Measurements from ENCODE around the gene CILP.
"Not testable (repeated sequence)": the region's sequence is repeated elsewhere in the genome, so short reads cannot be mapped to it uniquely, and the experiment has no call there.

CILP gene

DNA sequence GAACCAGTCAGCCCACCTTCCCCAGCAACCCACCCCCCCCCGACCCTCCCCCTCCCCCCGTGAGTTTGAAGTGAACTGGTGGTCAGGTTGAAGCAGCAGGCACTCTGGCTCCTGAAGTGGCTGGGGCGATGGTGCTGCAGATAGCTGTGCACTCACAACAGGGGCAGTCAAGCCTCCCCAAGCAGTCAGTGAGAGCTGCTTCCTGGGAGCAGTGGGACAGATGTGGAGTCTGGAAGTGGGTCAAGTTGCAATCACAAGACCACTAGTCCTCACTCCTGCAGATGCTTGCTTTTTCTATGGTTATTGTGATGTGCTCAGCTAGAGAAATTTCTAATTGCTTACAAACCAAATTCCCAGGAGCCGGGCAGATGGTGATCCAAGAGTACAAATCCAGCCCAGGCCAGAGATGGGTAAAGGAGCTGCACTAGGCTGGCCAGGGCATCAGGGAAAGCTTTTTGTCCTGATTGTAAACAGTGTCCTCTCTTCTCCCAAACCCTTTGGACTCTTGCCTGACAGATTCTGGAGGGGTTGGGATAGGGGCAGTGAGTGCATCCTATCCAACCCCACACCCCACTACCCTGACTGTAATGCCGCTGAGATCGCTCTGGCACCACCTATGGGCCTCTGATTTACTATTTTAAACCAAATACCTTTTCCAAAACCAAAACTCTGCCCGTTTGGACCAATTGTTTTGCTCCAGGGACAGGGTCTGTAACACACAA, 16.3 kb downstream of the CILP start:
- no peak for DNase-seq

GRCh38 chr15:65192016-65192415, 19.3 kb downstream of the CILP start:
- no peak for DNase-seq

GRCh38 chr15:65189102-65189740, 22.1 kb downstream of the CILP start:
- DNase-seq: peak; percentile 23

GRCh38 chr15:65188472-65188871, 22.8 kb downstream of the CILP start:
- not testable (repeated sequence) for DNase-seq

DNA sequence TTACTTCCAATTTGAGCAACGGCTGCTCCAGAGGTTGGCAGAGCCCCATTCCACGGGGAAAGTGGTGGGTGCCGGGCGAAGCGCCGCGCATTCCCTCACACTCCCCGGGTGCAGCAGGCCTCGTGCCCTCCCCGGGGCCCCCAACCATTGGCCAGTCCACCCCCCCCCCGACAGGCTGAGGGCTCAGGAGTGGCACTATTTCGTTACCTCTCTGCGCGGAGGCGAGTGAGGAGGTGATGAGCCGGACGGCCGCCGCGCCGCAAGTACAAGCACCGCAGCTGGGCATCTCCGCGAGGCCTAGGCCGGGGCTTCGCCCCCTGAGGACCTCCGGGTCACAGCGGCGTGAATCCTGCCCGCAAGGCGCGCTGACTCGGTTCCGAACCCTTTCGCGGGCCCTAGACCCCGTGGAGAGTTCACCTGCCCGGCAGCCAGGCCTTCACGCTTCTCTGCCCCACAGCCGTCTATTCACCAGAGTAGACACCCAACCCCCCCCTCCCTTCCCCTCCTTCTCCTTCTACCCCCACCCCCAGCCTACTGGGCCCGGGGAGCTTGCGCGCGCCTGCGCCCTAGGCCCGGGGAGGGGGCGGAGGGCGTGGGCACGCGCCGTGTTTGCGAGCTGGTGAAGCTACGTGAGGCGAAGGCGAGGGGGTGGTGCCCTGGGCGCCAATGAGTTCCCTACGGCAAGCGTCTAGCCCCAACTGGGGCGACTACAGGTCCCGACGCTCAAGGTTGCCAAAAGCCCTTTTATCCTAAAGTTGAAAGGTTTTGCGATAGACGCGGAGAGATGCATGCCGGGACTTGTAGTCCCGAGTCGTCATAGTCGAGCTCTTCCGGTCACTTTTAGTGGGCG, 26.2 kb downstream of the CILP start, which contains the start of gene CLPX:
Gene CLPX, minus strand, starts transcription at position 475 of the 850 bp plus-strand sequence. Its CDS starts 189 bp downstream, at position 286.
- DNase-seq: peak; percentile 80

GRCh38 chr15:65184305-65184867, 26.9 kb downstream of the CILP start:
- DNase-seq: no peak

DNA sequence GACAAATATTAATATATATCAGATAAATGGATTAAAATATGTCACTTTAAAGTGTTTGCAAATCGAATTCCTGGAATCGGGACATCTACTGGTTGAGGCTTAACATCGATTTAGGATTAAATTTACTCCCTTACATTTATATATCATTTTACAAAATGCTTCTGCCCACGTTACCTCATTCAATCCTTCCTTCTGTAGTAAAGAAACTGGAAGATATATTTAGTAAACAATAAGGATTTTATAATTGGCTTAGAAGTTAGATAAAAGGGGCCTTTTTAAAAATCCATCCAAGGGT, 27.5 kb downstream of the CILP start:
- DNase-seq: no peak

- no peak for DNase-seq
These were observed 28.7 kb downstream of the CILP start for GRCh38 chr15:65182538-65182937.

DNA sequence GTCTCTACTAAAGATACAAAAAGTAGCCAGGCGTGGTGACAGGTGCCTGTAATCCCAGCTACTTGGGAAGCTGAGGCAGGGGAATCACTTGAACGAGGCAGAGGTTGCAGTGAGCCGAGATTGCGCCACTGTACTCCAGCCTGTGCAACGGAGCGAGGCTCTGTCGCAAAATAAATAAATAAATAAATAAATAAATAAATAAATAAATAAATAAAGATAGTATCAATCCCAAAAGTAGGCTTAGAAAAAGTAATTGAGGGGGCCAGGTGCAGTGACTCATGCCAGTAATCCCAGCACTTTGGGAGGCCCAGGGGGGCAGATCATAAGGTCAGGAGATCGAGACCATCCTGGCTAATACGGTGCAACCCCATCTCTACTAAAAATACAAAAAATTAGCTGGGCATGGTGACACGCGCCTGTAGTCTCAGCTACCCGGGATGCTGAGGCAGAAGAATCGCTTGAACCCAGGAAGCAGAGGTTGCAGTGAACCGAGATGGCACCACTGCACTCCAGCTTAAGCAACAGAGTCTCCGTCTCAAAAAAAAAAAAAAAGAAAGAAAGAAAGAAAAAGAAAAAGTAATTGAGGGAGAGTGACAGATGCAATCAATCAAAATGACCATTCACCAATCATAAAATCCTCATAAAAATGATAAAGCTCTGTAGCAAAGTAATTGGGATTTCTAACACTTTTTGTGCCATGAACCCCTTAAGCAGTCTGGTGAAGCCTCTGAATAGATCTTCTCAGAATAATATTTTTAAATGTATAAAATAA, 29.5 kb downstream of the CILP start:
- DNase-seq: not testable (repeated sequence)

DNA sequence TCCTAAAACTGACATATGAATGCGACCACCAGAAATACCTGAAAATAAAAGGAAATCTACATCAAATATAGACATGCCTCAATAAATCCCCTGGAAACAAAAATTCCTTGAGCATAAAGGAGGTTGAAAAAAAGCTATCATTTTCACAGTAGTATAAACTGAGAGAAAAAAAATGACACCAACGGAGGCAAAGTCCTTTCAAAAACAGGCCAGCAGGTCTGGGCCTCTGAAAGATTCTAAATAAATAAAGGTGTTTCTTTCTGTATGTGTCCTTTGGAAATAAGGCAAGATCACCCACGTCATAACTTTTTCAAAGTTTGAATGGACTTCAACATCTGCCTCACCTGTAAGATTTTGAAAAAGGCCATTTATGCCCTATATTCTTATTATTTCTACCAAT, 31.1 kb downstream of the CILP start:
- DNase-seq: no peak

DNA sequence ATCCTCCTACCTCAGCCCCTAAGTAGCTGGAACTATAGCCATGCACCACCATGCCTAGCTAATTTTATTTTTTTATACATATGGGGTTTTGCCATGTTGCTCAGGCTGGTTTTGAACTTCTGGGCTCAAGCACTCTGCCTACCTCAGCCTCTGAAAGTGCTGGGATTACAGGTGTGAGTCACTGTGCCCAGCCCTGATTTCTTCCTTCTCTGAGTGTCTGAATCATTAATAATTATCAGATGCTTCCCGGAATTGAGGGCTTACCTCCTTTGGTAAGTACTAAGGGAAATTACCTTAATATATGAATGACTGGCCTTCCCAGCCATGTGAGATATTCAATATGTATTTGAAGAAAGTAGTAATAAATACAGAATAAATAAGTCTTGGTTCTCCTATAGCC, 33.4 kb downstream of the CILP start:
- DNase-seq: no peak

GRCh38 chr15:65176056-65176455, 35.2 kb downstream of the CILP start:
- no peak for DNase-seq

- no peak for DNase-seq
These were observed 35.8 kb downstream of the CILP start for GRCh38 chr15:65175511-65175910.

GRCh38 chr15:65174509-65174908, 36.8 kb downstream of the CILP start:
- no peak for DNase-seq

- no peak for DNase-seq
These were observed 38.7 kb downstream of the CILP start for GRCh38 chr15:65172531-65172930.

GRCh38 chr15:65171428-65171827, 39.8 kb downstream of the CILP start:
- DNase-seq: no peak

GRCh38 chr15:65165875-65166274, 45.4 kb downstream of the CILP start:
- DNase-seq: no peak

GRCh38 chr15:65164139-65164538, 47.1 kb downstream of the CILP start:
- DNase-seq: no peak

GRCh38 chr15:65163041-65163440, 48.2 kb downstream of the CILP start:
- no peak for DNase-seq

DNA sequence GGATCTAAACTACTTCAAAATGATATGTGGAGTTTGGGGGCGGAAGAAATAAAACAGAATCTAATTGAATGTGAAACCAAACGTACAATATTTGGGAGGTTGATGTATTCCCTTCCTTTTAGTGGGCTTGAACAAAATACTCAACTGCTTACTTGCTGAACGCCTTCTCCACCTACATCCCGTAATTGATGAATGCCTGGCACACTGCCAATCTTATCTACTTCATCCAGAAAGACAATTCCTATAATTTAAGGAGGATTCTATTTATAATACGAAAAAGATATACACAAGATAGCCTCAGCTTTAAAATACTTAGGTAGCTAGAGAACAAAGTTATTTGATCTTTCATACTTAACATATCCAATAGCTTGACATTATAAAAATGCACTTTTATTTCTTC, 54.6 kb downstream of the CILP start:
- DNase-seq: no peak

DNA sequence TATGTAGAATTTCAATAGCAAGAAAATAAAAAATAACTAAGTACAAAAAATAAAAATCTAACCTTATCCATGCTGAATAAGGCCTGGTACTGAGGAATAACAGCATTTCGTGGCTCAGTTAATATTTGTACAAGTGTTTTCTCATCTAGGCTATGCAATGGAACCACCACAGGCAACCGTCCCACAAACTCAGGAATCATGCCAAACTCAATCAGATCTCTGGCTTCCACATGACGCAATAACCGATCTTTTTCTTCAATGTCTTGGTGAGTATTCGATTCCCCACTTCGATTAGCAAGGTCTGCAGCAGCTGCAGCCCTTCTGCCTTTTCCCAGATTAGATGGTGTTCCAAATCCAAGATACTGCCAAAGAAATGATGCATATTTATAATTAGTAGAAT, 56.6 kb downstream of the CILP start:
- DNase-seq: no peak

DNA sequence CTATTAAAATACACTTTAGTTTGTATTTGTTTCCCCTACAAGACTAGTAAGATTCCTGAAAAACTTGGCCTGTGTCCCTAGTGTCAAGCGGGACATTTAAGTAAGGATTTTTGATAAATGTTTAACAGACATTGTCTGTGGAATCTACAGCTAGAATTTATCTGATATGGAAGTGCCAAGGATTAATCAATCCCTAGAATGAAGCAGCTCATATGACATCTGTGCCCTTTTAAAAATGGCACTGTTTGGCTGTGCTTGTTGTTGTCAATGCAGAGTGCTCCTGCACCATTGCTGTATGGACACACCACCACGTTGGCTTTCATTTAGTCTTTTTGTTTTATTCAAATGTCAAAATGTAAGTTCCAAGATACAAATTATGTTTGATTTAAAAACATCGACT, 63.4 kb downstream of the CILP start:
- DNase-seq: no peak

GRCh38 chr15:65146438-65146837, 64.8 kb downstream of the CILP start:
- no peak for DNase-seq
